HepG2 (cell line): ENCODE results near the gene CISH. TPM values are rescaled to one million over a fixed set of nuclear protein-coding genes. Genes with fewer than 3 reads are reported as not detected.

Experiments used
- ATAC-seq: fragments of 200-7000 bp; cut with Tn5 transposase; 3 replicates; pipeline ENCODE4 v1.9.1; 2020; ENCODE audit warnings: mild to moderate bottlenecking, moderate library complexity
- BruUV-seq: library from RNA; stranded (reverse); fragments of 400-500 nt; replicated peaks from 2 replicates; lab custom pipeline; 2021; lab: Mats Ljungman, UMichigan
- CTCF ChIA-PET: fragments of 300-600 bp; formaldehyde crosslinking; extraction: SDS; loops from one replicate; lab custom pipeline; 2021; ENCODE audit warnings: low total read pairs, inconsistent platforms, low intra/inter-chr PET ratio; lab: Yijun Ruan, JAX
- POLR2A ChIA-PET: fragments of 350-600 bp; sonication (Branson Sonifier 250); formaldehyde crosslinking; loops from one replicate; lab custom pipeline; 2020; ENCODE audit warnings: antibody characterized with exemption, inconsistent platforms; lab: Yijun Ruan, JAX
- DNase-seq: peaks from one replicate; pipeline ENCODE4 v3.0.0-alpha.2; 2015; ENCODE audit warnings: low spot score
- FAIRE-seq: peaks from 3 replicates; lab custom pipeline; 2011; peaks lifted over from hg19 to GRCh38; lab: Jason Lieb, UNC
- H2AFZ ChIP-seq: one replicate; pipeline ENCODE4 v1.6.1; 2011; ENCODE audit warnings: low read length, inconsistent platforms
- H3K27ac ChIP-seq: fragments of 300-600 bp; 3 replicates; pipeline ENCODE4 v1.8.0; 2011; ENCODE audit warnings: mixed run types, mild to moderate bottlenecking, mixed read lengths, low read length, inconsistent platforms; ENCODE audit not compliant: insufficient read depth; ENCODE audit errors: extremely low read length
- H3K27me3 ChIP-seq, 2 experiments: fragments of 200-600 bp in 1 of 2; 2 replicates in 1 of 2; 3 replicates in 1 of 2; pipeline versions ENCODE4 v1.6.0 to v1.8.0; 2011; ENCODE audit warnings: low read length in 2 of 2, mild to moderate bottlenecking in 2 of 2, moderate library complexity in 2 of 2, inconsistent platforms in 1 of 2; ENCODE audit not compliant: insufficient read depth in 2 of 2, control insufficient read depth in 1 of 2
- H3K36me3 ChIP-seq, 2 experiments: fragments of 200-600 bp in 1 of 2; replicated peaks in 1 of 2; 2 replicates in 1 of 2; 3 replicates in 1 of 2; pipeline versions ENCODE4 v1.5.1 to v1.8.0; 2011; ENCODE audit warnings: low read length in 2 of 2, inconsistent platforms in 1 of 2; ENCODE audit not compliant: insufficient read depth in 2 of 2, control insufficient read depth in 1 of 2
- H3K4me1 ChIP-seq: 2 replicates; pipeline ENCODE4 v1.5.1; 2012; ENCODE audit warnings: low read length, inconsistent platforms; ENCODE audit not compliant: insufficient read depth
- H3K4me2 ChIP-seq: 2 replicates; pipeline ENCODE4 v1.6.0; 2011; ENCODE audit warnings: low read depth, low read length, inconsistent platforms
- H3K4me3 ChIP-seq, 3 experiments: fragments of 200-600 bp in 1 of 3; sonication (generic), shearing (Covaris generic) in 1 of 3; replicated peaks in 1 of 3; 2 replicates each; pipeline ENCODE4 v1.5.1; 2011 to 2016; ENCODE audit warnings: low read length in 3 of 3, inconsistent platforms in 2 of 3, low read depth in 2 of 3, mild to moderate bottlenecking in 2 of 3, control low read depth in 1 of 3, mixed read lengths in 1 of 3; ENCODE audit not compliant: insufficient read depth in 1 of 3
- H3K79me2 ChIP-seq: one replicate; pipeline ENCODE4 v1.6.1; 2011; ENCODE audit warnings: low read length, inconsistent platforms; ENCODE audit not compliant: insufficient read depth
- H3K9ac ChIP-seq: 2 replicates; pipeline ENCODE4 v1.6.0; 2011; ENCODE audit warnings: mild to moderate bottlenecking, low read depth, low read length, inconsistent platforms; ENCODE audit not compliant: insufficient read depth
- H3K9me3 ChIP-seq: 2 replicates; pipeline ENCODE4 v1.5.1; 2012; ENCODE audit warnings: mild to moderate bottlenecking, low read length
- H4K20me1 ChIP-seq: 2 replicates; pipeline ENCODE4 v1.6.0; 2011; ENCODE audit warnings: inconsistent platforms, mild to moderate bottlenecking, low read length, moderate library complexity; ENCODE audit not compliant: insufficient read depth
- NRL ChIP-seq: sonication (generic); formaldehyde crosslinking; IDR thresholded peaks from 2 replicates; pipeline ENCODE4 v1.5.0; 2020; ENCODE audit warnings: missing genetic modification reagents, mild to moderate bottlenecking, moderate library complexity, borderline replicate concordance
- ZNF629 ChIP-seq: sonication (generic); formaldehyde crosslinking; conservative IDR thresholded peaks from 2 replicates; pipeline ENCODE4 v1.5.0; 2020; ENCODE audit warnings: missing genetic modification reagents
- WGBS: methylation state at CpG from one replicate; pipeline ENCODE4 v1.1.6; 2017; ENCODE audit warnings: low lambda C conversion rate; 5-methylcytosine and 5-hydroxymethylcytosine counted together
- in situ Hi-C: cut with HindIII; loops from 2 replicates; pipeline ENCODE4 v1.10.0; 2017; ENCODE audit warnings: low pct_unique_long_range_greater_than_20kb; ENCODE audit not compliant: extremely low pct_ligation_motif_present
- intact Hi-C: fragments of 100-400 bp; cut with micrococcal nuclease; formaldehyde crosslinking; loops from one replicate; pipeline ENCODE4 v1.10.0; 2022; ENCODE audit not compliant: unreplicated experiment
- polyA plus RNA-seq, 8 experiments: library from polyadenylated mRNA; depleted of rRNA in 3 of 8; stranded (reverse) in 7 of 8; unstranded in 1 of 8; fragments of >200 nt; fragmentation: Illumina TruSeq in 4 of 8; extraction: Trizol in 4 of 8; gene quantifications; 2 replicates each; pipeline versions ENCODE4 v1.2.1 to v1.2.3, GENCODE V29; 2011 to 2016; ENCODE audit warnings: low read depth in 4 of 8, missing spikeins in 1 of 8, mixed read lengths in 1 of 8; ENCODE audit not compliant: insufficient read depth in 1 of 8
- total RNA-seq, 5 experiments: library from RNA; depleted of rRNA; stranded (reverse); fragments of >200 nt; fragmentation: Illumina TruSeq; extraction: Trizol; gene quantifications; 2 replicates each; pipeline ENCODE4 v1.2.3, GENCODE V29; 2016; ENCODE audit warnings: low read depth in 1 of 5
- TF ChIP-seq, protein P1 (sequence below): sonication (generic); formaldehyde crosslinking; IDR thresholded peaks from 2 replicates; pipeline ENCODE4 v1.5.1; 2020; ENCODE audit warnings: mild to moderate bottlenecking, missing genetic modification reagents, borderline replicate concordance
- TF ChIP-seq, protein P2 (sequence below): sonication (generic); formaldehyde crosslinking; IDR thresholded peaks from 2 replicates; pipeline ENCODE4 v1.4.0; 2020; ENCODE audit warnings: missing genetic modification reagents
- TF ChIP-seq, protein P3 (sequence below): sonication (generic); formaldehyde crosslinking; IDR thresholded peaks from 2 replicates; pipeline ENCODE4 v1.4.0; 2020; ENCODE audit warnings: missing genetic modification reagents, mild to moderate bottlenecking, borderline replicate concordance
- TF ChIP-seq, protein P4 (sequence below): IDR thresholded peaks from 2 replicates; pipeline ENCODE4 v1.6.1; 2016; ENCODE audit warnings: missing biosample characterization, missing genetic modification reagents, low read depth

CISH gene
- total and polyA plus RNA-seq, 2 of the 13 experiments (the other 11 are each of a cell fraction or from before 2014, with no cell fraction given), result 0.91 to 1.5 TPM

DNA sequence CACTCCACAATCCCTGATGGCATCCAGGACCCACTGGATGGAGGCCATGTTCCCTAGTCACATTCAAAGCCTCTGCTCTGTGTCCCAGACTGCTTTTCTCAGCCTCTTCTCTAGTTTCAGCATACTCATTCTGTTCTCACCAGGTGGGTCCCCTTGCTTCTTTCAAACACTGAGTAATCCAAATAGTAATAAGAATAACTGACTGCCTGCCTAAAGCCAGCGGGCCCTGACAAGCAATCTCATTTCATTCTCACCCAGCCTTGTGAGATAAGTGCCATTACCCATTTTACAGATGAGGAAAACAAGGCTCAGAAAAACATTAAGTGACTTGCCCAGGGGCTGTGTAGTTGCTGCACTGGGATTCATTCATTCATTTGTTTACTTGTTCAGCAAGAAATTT is 30.8 kb upstream of the CISH start:
- no peak overlapping the region for H3K4me3 ChIP-seq
- WGBS, result 93% methylated on average over 1 of the region's 1 CpG
- H3K36me3 ChIP-seq, result peaks cover 9 to 49% of the 10 kb centered on the region in 2 experiments
- CTCF ChIA-PET, result no interaction called here
- TF ChIP-seq ZNF629 (CRISPR knock-in tag) (0 out of 2 replicates have a peak, but pooled peaks have one; percentile 28), NRL (CRISPR knock-in tag) (no peak)
- TF ChIP-seq, all 625 proteins: peak for 1
- POLR2A ChIA-PET, result no interaction called here
- H3K4me2 ChIP-seq, result no peak overlapping the region
- ATAC-seq (no peak), DNase-seq (no peak), FAIRE-seq (no peak)
- H3K9ac ChIP-seq, result no peak overlapping the region
- intact Hi-C loops (no loop called here), in situ Hi-C loops (no loop called here)
- no peaks in the 10 kb centered on the region for H3K9me3 ChIP-seq
- H3K4me1 ChIP-seq, result no peaks in the 10 kb centered on the region
- no TSS peak for BruUV-seq
- H3K79me2 ChIP-seq, result no peaks in the 10 kb centered on the region
- peaks cover 3% of the 10 kb centered on the region; the same call in 1 of the 2 replicates for H4K20me1 ChIP-seq
- no peak overlapping the region for H3K27ac ChIP-seq
- no peaks in the 10 kb centered on the region for H3K27me3 ChIP-seq
- no peak overlapping the region for H2AFZ ChIP-seq

DNA sequence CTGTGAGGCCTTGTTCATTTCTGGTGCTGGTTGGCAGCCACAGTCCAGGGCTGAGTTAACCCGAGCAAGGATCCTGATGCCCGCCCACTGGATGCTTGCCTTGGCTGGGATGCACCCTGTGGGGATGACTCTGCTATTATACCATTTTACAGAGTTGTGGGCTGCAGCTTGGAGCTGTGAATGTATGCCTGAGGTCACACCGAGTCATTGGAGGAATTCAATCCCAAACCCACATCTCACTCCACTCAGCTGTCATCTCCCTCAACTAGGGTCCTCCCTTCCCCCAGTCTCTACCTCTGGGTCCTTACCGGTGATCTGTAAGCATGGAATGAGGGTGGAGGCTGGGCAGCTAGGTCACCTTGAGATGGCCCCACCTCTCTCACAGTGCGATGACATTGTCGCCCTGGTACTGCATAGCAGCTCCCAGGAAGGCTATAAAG is 27.5 kb upstream of the CISH start:
- Histone ChIP-seq H3K4me1 (no peaks in the 10 kb centered on the region), H3K27ac (no peak overlapping the region), H4K20me1 (peaks cover 3% of the 10 kb centered on the region; the same call in 1 of the 2 replicates), H2AFZ (no peak overlapping the region), H3K36me3 (peaks cover 5 to 27% of the 10 kb centered on the region in 2 experiments), H3K9ac (no peak overlapping the region), H3K9me3 (no peaks in the 10 kb centered on the region), H3K79me2 (no peaks in the 10 kb centered on the region), H3K4me2 (no peak overlapping the region), H3K4me3 (no peak overlapping the region), H3K27me3 (no peaks in the 10 kb centered on the region)
- ATAC-seq (no peak), FAIRE-seq (no peak), DNase-seq (no peak)
- ChIA-PET POLR2A (no interaction called here), CTCF (no interaction called here)
- 92% methylated on average over 6 of the region's 6 CpGs for WGBS
- in situ Hi-C loops, result no loop called here
- no TSS peak for BruUV-seq
- intact Hi-C loops, result no loop called here
- TF ChIP-seq, protein P1, sequence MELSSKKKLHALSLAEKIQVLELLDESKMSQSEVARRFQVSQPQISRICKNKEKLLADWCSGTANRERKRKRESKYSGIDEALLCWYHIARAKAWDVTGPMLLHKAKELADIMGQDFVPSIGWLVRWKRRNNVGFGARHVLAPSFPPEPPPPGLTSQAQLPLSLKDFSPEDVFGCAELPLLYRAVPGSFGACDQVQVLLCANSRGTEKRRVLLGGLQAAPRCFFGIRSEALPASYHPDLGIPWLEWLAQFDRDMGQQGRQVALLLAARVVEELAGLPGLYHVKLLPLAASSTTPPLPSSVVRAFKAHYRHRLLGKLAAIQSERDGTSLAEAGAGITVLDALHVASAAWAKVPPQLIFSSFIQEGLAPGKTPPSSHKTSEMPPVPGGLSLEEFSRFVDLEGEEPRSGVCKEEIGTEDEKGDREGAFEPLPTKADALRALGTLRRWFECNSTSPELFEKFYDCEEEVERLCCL (CRISPR knock-in tag), result no peak
- TF ChIP-seq, protein P2, sequence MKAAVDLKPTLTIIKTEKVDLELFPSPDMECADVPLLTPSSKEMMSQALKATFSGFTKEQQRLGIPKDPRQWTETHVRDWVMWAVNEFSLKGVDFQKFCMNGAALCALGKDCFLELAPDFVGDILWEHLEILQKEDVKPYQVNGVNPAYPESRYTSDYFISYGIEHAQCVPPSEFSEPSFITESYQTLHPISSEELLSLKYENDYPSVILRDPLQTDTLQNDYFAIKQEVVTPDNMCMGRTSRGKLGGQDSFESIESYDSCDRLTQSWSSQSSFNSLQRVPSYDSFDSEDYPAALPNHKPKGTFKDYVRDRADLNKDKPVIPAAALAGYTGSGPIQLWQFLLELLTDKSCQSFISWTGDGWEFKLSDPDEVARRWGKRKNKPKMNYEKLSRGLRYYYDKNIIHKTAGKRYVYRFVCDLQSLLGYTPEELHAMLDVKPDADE (CRISPR knock-in tag), result no peak
- TF ChIP-seq, protein P3, sequence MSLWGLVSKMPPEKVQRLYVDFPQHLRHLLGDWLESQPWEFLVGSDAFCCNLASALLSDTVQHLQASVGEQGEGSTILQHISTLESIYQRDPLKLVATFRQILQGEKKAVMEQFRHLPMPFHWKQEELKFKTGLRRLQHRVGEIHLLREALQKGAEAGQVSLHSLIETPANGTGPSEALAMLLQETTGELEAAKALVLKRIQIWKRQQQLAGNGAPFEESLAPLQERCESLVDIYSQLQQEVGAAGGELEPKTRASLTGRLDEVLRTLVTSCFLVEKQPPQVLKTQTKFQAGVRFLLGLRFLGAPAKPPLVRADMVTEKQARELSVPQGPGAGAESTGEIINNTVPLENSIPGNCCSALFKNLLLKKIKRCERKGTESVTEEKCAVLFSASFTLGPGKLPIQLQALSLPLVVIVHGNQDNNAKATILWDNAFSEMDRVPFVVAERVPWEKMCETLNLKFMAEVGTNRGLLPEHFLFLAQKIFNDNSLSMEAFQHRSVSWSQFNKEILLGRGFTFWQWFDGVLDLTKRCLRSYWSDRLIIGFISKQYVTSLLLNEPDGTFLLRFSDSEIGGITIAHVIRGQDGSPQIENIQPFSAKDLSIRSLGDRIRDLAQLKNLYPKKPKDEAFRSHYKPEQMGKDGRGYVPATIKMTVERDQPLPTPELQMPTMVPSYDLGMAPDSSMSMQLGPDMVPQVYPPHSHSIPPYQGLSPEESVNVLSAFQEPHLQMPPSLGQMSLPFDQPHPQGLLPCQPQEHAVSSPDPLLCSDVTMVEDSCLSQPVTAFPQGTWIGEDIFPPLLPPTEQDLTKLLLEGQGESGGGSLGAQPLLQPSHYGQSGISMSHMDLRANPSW (CRISPR knock-in tag), result no peak
- TF ChIP-seq, protein P4, sequence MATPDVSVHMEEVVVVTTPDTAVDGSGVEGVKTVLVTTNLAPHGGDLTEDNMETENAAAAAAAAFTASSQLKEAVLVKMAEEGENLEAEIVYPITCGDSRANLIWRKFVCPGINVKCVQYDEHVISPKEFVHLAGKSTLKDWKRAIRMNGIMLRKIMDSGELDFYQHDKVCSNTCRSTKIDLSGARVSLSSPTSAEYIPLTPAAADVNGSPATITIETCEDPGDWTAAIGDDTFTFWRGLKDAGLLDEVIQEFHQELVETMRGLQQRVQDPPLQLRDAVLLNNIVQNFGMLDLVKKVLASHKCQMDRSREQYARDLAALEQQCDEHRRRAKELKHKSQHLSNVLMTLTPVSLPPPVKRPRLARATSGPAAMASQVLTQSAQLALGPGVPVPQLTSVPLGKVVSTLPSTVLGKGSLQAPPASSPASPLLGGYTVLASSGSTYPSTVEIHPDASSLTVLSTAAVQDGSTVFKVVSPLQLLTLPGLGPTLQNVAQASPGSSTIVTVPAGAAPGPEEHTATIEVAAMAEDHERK (CRISPR knock-in tag), result no peak
